GM18909 (cell line): Measurements from ENCODE around the gene STX18.

Source experiments
- ATAC-seq: cut with Tn5 transposase; IDR thresholded peaks from one replicate; pipeline ENCODE4 v1.9.1; 2021; ENCODE audit warnings: mild to moderate bottlenecking; ENCODE audit not compliant: unreplicated experiment, poor library complexity

STX18 gene

GRCh38 chr4:4388836-4389575 lies 152.8 kb downstream of the STX18 start:
- ATAC-seq = no peak

GRCh38 chr4:4388311-4388790 lies 153.5 kb downstream of the STX18 start:
- ATAC-seq = no peak

- no peak for ATAC-seq
Measured at GRCh38 chr4:4387531-4388310, 154.1 kb downstream of the STX18 start.

DNA sequence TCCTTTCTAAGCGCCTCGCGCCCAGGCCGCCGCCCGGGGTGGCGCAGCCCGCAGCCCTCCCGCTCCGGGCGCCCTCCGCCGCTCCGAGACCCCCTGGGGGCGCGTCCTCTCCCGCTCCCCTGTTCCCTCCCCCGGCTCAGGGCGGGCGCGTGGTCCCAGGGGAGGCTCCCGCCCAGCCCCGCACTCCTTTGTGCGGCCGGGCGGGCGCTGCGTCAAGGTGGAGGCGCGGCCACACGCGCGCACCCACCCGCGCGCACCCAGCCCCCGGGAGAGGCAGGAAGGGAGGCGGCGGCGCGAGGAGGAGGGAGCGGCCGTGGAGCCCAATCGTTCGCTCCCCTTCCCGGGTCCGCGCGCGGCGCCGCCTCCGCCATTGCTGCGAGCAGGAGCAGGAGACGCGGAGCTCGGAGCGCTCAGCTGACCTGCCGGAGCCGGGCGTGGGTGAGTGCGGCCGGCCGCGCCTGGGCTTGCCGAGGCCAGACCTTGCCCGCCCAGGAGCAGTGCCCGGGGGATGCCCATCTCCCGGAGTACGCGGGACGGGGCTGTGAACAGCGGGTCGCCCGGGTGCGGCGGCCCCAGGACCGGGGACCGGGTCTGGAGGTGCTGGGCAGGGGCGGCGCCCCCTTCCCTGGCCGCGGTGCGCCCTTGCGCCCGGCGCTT lies 155.0 kb downstream of the STX18 start, which contains the start of gene NSG1:
Gene NSG1 (plus strand): TSS at position 367 of the 657 bp plus-strand sequence. CDS start 528 bp downstream, outside the sequence.
- ATAC-seq = no peak

GRCh38 chr4:4386296-4386735 lies 155.5 kb downstream of the STX18 start:
- ATAC-seq = no peak

DNA sequence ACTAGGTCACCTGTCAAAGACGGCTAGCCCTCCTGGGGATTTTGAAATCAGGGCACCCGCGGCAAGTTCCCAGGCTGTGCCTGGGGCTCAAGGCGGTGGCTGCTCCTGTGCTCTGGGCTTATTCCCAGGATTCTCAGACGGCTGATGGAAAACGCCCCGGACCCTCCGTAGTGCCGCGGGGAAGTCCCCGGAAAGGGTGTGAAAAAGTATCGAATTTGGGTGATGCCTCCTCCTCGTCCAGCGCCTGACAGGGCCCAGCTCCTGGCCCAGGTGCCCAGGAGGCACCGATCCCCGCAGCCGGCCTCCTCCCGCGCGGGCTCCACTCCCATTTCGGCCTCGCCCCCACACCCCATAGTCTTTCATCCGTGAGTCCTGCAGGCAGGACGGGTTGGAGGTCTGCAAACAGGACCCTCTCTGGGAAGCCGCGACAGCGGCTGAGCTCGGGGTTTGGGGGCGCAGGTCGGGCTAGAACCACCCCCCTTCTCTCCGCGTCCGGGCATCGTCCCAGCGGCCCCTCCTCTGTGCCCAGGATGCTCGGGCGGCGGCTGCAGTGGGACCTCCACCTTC lies 156.0 kb downstream of the STX18 start:
- no peak for ATAC-seq

DNA sequence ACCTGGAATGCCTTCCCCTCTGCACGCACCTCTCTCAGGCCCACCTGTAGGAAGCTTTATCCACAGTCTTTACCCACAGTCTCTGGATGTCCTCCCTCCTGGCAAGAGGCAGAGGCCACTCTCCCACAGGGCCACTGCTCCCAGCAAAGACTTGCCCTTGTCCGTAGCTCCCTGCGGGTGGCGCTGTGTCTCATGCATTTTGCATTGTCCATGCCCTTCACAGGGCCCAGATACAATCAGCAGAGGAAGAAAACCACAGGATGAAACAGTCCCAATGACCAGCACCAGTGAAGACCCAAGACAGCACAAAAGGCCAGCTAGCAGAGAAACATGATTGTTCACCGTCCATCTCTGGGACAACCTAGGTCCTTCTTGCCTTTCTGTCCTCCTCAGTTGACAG lies 157.0 kb downstream of the STX18 start:
- no peak for ATAC-seq

DNA sequence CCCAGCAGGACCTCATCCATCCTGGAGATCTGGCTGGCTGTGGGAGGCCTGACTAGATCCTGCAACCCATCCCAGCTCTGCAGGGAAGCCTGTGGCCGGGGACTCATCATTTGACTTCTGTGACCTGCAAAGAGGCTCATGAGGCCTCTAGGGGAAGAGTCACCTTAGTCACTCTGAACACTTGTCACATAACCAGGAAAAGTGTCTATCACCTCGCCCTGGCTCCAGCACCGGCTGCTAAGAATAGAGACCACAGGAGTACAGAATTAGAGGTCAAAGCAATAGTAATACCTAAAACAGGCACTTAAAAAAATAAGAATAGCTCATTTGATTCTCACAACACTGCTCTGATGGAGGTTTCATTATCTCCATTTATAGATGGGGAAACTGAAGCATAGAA lies 158.8 kb downstream of the STX18 start:
- ATAC-seq = no peak

- ATAC-seq = no peak
Measured at GRCh38 chr4:4379540-4380087, 162.2 kb downstream of the STX18 start.

- no peak for ATAC-seq
Measured at GRCh38 chr4:4377732-4378460, 164.0 kb downstream of the STX18 start.

GRCh38 chr4:4377191-4377590 lies 164.7 kb downstream of the STX18 start:
- ATAC-seq = no peak

DNA sequence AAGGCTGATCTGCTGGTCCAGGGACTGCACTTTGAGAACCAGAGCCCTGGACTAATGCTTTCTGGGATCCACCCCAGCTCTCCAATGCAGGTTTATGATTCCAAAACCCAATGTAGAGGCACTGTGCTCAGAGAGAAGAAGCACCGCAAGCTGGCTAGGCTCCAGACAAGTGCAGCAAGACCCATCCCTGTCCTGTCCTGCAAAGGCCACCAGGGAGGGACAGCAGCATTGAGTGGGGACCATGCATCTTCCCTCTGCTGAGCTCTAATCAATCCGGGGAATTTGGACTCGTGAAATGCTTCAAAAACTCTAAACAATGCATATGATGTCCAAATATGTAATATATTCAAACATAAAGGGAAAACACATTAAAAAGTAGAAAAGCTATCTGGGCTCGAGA lies 165.8 kb downstream of the STX18 start:
- no peak for ATAC-seq

DNA sequence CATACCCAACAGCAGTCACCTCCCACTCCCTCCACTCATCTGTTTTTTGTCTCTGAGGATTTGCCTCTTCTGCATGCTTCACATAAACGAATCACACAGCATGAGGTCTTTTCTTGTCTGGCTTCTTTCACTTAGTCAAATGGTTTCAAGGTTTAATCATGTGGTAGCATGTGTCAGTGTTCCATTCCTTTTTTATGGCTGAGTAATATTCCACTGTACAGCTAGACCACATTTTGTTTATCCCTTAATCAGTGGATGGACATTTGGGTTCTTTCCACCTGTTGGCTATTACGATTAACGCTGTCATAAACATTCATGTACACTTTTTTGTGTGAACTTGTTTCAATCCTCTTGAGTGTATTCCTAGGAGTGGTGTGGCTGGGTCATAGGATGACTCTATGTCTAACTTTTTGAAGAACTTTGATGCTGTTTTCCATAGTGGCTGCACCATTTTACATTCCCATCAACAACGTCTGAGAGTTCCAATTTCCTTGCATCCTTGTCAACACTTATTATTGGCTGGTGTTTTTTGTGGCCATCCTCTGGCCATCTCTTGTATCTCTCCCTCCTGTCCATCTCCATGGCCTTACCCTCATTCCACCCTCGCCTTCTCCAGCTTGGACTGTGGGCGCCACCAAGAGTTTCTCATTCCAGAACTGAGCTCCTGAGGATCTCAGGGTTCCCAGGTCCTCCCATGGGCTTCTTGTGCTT lies 167.3 kb downstream of the STX18 start:
- ATAC-seq = no peak
